NCI-H146 (cell line): ENCODE results near the gene LRCH2.

Experiments
- DNase-seq: peaks from one replicate; lab custom pipeline; 2025; lab: John Stamatoyannopoulos, UW

The LRCH2 gene

GRCh38 chrX:115204040-115204439, 29.9 kb downstream of the LRCH2 start:
- no peak for DNase-seq

DNA sequence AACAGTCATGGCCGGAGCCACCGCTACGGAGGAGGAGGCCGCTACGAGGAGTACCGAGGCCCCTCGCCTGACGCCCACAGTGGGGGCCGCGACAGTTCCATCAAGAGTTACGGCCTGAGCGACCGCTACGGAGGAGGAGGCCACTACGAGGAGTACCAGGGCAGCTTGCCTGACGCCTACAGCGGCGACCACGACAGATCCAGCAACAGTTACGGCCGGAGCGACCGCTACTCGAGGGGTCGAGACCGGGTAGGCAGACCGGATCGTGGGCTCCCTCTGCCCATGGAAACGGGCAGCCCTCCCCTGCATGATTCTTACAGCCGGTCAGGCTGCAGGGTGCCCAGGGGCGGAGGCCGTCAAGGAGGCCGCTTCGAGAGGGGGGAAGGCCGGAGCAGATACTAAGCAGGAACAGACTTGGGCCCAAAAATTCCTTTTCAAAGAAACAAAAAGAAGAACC, 41.6 kb downstream of the LRCH2 start:
- no peak for DNase-seq

DNA sequence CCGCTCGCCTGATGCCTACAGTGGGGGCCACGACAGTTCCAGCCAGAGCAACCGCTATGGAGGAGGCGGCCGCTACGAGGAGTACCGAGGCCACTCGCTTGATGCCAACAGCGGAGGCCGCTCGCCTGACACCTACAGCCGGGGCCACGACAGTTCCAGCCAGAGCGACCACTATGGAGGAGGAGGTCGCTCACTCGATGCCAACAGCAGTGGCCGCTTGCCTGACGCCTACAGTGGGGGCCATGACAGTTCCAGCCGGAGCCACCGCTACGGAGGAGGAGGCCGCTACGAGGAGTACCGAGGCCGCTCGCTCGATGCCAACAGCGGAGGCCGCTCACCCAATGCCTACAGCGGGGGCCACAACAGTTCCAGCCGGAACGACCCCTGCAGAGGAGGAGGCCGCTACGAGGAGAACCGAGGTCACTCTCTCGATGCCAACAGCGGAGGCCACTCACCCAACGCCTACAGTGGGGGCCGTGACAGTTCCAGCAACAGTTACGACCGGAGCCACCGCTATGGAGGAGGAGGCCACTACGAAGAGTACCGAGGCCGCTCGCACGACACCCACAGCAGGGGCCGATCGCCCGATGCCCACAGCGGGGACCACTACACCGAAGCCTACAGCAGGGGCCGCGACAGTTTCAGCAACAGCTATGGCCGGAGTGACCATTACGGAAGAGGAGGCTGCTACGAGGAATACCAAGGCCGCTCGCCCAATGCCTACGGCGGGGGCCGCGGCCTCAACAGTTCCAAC, 42.2 kb downstream of the LRCH2 start:
- no peak for DNase-seq

GRCh38 chrX:115190636-115191489, 43.0 kb downstream of the LRCH2 start:
- DNase-seq = no peak

GRCh38 chrX:115189646-115190635, 44.0 kb downstream of the LRCH2 start:
- no peak for DNase-seq

DNA sequence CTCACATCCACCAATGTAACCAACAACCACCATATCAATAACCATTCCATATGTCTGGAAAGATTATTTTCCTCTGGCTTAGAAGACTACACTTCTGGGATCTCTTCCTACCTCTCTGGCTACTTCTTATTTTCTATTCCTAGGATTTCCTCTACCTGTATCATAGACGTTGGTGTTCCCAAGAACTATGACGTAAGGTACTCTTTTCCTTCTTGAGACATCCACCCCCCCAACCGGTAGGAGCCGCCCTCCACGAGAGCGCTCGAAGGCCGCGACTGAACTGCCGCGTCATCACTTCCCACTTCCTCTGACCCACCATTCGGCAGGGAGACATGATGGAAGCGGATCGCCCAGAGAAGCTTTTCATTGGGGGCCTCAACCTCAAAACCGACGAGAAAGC, 44.8 kb downstream of the LRCH2 start, which contains the start of gene RBMXL3:
RBMXL3 (plus strand) TSS at position 301 of the 400 bp plus-strand sequence; CDS start at position 333, 32 bp downstream.
- DNase-seq = no peak

- DNase-seq = no peak
Observed at GRCh38 chrX:115183980-115184379, 49.9 kb downstream of the LRCH2 start.

DNA sequence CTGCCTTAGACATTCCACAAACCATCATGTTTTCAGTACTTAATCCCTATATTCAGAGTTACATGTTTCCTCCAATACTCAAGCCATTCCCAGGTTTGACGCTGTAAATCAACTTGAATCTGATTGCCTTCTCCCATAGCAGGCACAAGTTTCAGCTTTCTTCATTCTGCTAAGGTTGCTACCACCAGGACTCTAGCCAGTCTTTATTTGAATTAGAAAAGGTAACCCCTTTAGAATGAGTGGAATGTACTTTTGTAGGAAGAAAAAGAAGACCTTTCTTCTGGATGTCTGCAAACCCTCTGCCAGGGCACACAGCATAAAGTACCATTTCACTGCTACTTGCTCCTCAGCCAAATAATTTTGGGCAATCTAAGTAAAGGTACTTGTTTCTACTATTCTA, 55.4 kb downstream of the LRCH2 start:
- DNase-seq = no peak

GRCh38 chrX:115177932-115178331, 56.0 kb downstream of the LRCH2 start:
- DNase-seq = no peak

DNA sequence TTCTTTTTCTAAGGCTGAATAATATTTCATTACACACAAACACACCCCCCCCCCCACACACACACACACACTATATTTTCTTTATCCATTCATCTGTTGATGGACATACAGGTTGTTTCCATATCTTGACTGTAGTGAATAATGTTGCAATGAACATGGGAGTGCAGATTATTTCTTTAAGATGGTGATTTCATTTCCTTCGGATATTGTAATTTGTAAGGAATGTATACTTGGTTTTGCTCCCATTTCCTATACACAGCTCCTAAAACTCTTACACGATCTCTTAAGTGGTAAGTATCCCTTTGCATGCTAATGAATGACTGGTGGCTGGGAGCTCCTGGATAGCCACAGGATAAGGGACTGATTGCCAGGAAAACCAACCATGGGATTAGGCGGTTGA, 59.3 kb downstream of the LRCH2 start:
- DNase-seq = no peak

GRCh38 chrX:115173181-115173580, 60.7 kb downstream of the LRCH2 start:
- DNase-seq = no peak

DNA sequence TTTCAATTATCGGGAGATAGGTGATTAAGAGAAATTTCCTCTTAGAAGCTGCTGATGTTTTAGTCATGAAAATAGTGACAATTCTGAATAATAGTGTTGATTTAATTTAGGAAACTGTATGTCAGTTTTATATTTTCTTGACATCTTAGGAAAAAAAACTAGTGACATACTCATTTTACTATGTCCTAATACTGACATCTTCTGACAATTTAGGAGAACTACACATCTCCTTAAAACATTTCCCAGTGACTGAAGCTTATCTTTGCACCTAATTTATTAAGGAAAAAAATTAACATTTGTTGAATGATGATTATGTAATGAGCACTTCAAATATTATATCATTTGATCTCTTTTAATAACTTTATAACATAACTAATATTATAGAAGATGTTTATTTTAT, 86.7 kb downstream of the LRCH2 start:
- DNase-seq = no peak

DNA sequence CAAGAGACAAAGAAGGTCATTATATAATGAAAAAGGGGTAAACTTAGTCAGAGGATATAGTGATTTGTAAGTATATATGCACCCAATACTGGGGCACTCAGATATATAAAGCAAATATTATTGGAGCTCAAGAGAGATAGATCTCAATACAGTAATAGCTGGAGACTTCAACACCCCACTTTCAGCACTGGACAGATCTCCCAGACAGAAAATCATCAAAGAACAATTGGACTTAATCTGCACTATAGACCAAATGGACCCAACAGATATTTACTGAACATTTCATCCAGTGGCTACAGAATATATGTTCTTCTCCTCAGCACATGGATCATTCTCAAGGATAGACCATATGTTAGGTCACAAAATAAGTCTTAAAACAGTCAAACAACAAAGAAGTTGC, 91.8 kb downstream of the LRCH2 start:
- no peak for DNase-seq

- DNase-seq = no peak
Observed at GRCh38 chrX:115138040-115138439, 95.9 kb downstream of the LRCH2 start.

- no peak for DNase-seq
Observed at GRCh38 chrX:115134382-115134781, 99.5 kb downstream of the LRCH2 start.

- no peak for DNase-seq
Observed at GRCh38 chrX:115112411-115112810, 121.5 kb downstream of the LRCH2 start.

GRCh38 chrX:115098897-115099296, 135.0 kb downstream of the LRCH2 start:
- no peak for DNase-seq

DNA sequence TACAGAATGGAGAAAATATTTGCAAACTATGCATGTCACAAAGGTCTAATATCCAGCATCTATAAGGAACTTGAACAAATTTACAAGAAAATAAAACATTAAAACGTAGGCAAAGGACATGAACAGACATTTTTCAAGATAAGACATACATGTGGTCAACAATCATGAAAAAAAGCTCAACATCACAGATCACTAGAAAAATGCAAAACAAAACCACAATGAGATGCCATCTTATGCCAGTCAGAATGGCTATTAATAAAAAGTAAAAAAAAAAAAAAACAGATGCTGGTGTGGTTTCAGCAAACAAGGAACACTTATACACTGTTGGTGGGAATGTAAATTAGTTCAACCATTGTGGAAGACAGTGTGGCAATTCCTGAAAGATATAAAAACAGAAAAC, 140.7 kb downstream of the LRCH2 start:
- no peak for DNase-seq

DNA sequence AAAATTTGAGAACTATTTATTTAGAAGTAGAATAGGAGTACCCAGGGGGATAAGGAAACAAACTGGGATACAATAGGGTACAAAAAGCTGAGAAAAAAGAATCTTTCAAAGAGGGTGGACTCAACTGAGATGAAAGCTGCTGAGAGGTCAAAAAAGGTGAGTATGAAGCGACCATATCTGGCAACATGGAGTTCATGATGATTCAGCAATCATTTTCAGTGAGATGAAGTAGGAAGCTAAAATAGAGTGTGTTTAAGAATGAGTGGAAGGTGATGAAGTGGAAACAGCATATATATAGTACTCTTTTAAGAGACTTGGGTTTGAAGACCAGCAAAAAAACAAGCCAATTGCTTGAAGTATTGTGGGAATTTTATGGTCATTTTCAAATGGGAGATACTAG, 144.5 kb downstream of the LRCH2 start:
- DNase-seq = no peak

GRCh38 chrX:115068896-115069295, 165.0 kb downstream of the LRCH2 start:
- no peak for DNase-seq

DNA sequence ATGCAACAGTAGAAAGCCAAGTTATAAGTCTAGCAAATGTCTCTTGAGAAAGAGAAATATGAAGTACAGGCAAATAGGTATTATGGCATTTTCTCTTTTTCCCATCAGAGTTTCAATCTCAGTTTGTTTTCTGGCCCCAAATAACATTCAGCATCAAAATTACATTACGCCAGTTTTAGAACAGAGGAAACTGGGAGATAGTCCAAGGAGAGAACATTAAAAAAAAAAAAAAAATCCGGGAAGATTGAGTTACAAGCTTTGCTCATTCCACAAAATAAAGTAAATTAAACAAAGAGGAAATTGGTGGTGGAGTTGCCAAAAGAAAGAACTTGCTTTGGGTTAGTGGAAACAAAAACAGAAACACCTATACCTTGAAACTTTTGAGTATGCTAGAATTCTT, 166.1 kb downstream of the LRCH2 start:
- DNase-seq = no peak

GRCh38 chrX:115065304-115065703, 168.6 kb downstream of the LRCH2 start:
- DNase-seq = no peak
